Gastrocnemius medialis (tissue), 4 donors: ENCODE results near the gene ROBO3.

Experiments
- CTCF ChIP-seq, 5 experiments: fragments of 450-650 bp in 3 of 5; fragments of 200-600 bp in 2 of 5; sonication (generic) in 2 of 5; IDR thresholded peaks in 4 of 5; conservative IDR thresholded peaks in 1 of 5; 1 replicate in 4 of 5; 2 replicates in 1 of 5; pipeline ENCODE4 v1.5.1; 2016 to 2019; ENCODE audit warnings: antibody characterized with exemption in 5 of 5, mild to moderate bottlenecking in 3 of 5, moderate library complexity in 3 of 5
- POLR2A ChIP-seq, 2 donors: fragments of 450-650 bp; IDR thresholded peaks; one replicate each; pipeline ENCODE4 v1.6.1; 2017; ENCODE audit warnings: antibody characterized with exemption in 2 of 2, mild to moderate bottlenecking in 2 of 2, moderate library complexity in 2 of 2

- TF ChIP-seq CTCF (IDR thresholded peaks at IDR 0.05 in 4 of 5, conservative IDR thresholded peaks at IDR 0.05 in 1 of 5) (no peak), POLR2A (IDR thresholded peaks at IDR 0.05) (no peak)
These were observed 7.0 kb downstream of the ROBO3 start for GRCh38 chr11:124872280-124872679.
